SK-N-SH (cell line): ENCODE results near the gene SSR4. TPM values are rescaled to one million over a fixed set of nuclear protein-coding genes. Genes with fewer than 3 reads are reported as not detected.

Experiments
- CTCF ChIA-PET: fragments of 300-600, 350-600 bp; formaldehyde crosslinking; extraction: SDS; loops from one replicate; lab custom pipeline; 2021; lab: Yijun Ruan, JAX
- POLR2A ChIA-PET: fragments of 350-600 bp; sonication (Branson Sonifier 250); formaldehyde crosslinking; extraction: SDS; loops from one replicate; lab custom pipeline; 2020; ENCODE audit warnings: antibody characterized with exemption, inconsistent platforms; lab: Yijun Ruan, JAX
- DNase-seq: peaks from one replicate; pipeline ENCODE4 v3.0.0; 2012
- H2AFZ ChIP-seq: fragments of 200-600 bp; sonication (generic); 2 replicates; pipeline ENCODE4 v1.8.1; 2016; ENCODE audit warnings: antibody characterized with exemption, mild to moderate bottlenecking, low read depth
- H3F3A ChIP-seq: fragments of 200-600 bp; sonication (generic); replicated peaks from 2 replicates; pipeline ENCODE3; 2016; ENCODE audit warnings: antibody characterized with exemption, mild to moderate bottlenecking; ENCODE audit not compliant: insufficient read depth
- H3K27ac ChIP-seq, 2 experiments: fragments of 200-500 bp in 1 of 2; fragments of 200-600 bp in 1 of 2; sonication (Bioruptor generic) in 1 of 2; sonication (generic), shearing (Covaris generic) in 1 of 2; 2 replicates each; pipeline versions ENCODE4 v1.5.1 to v1.6.1; 2014 to 2016; ENCODE audit warnings: low read depth in 2 of 2, inconsistent platforms in 1 of 2, low read length in 1 of 2, mild to moderate bottlenecking in 1 of 2, mixed read lengths in 1 of 2
- H3K27me3 ChIP-seq: fragments of 200-600 bp; sonication (generic), shearing (Covaris generic); 2 replicates; pipeline ENCODE4 v1.6.1; 2016; ENCODE audit warnings: mixed run types; ENCODE audit not compliant: insufficient read depth
- H3K36me3 ChIP-seq, 2 experiments: fragments of 200-500 bp in 1 of 2; fragments of 200-600 bp in 1 of 2; sonication (Bioruptor generic) in 1 of 2; sonication (generic) in 1 of 2; replicated peaks in 1 of 2; 2 replicates each; pipeline versions ENCODE3 to v1.5.1; 2014 to 2016; ENCODE audit warnings: low read length in 1 of 2, mild to moderate bottlenecking in 1 of 2; ENCODE audit not compliant: insufficient read depth in 2 of 2, control insufficient read depth in 1 of 2
- H3K4me1 ChIP-seq, 2 experiments: fragments of 200-500 bp in 1 of 2; fragments of 200-600 bp in 1 of 2; sonication (Bioruptor generic) in 1 of 2; sonication (generic), shearing (Covaris generic) in 1 of 2; 2 replicates each; pipeline versions ENCODE4 v1.5.1 to v1.6.1; 2014 to 2016; ENCODE audit warnings: low read depth in 1 of 2, low read length in 1 of 2, mixed run types in 1 of 2; ENCODE audit not compliant: insufficient read depth in 2 of 2, control insufficient read depth in 1 of 2
- H3K4me2 ChIP-seq: fragments of 200-600 bp; sonication (generic), shearing (Covaris generic); 2 replicates; pipeline ENCODE4 v1.6.1; 2017; ENCODE audit warnings: mixed run types
- H3K4me3 ChIP-seq, 2 experiments: fragments of 200-500 bp in 1 of 2; fragments of 200-600 bp in 1 of 2; sonication (Bioruptor generic) in 1 of 2; sonication (generic), shearing (Covaris generic) in 1 of 2; 2 replicates each; pipeline versions ENCODE4 v1.5.1 to v1.8.1; 2014 to 2016; ENCODE audit warnings: low read depth in 2 of 2, inconsistent platforms in 1 of 2, low read length in 1 of 2, mild to moderate bottlenecking in 1 of 2, mixed read lengths in 1 of 2, moderate library complexity in 1 of 2
- H3K79me2 ChIP-seq: fragments of 200-600 bp; sonication (generic); 2 replicates; pipeline ENCODE4 v1.8.1; 2017; ENCODE audit warnings: mild to moderate bottlenecking; ENCODE audit not compliant: insufficient read depth
- H3K9ac ChIP-seq: fragments of 200-600 bp; sonication (generic); 2 replicates; pipeline ENCODE4 v1.6.1; 2017; ENCODE audit warnings: mixed run types
- H3K9me2 ChIP-seq: fragments of 200-600 bp; sonication (generic); 2 replicates; pipeline ENCODE4 v1.6.1; 2017; ENCODE audit warnings: mixed run types
- H3K9me3 ChIP-seq: fragments of 200-600 bp; sonication (generic); 2 replicates; pipeline ENCODE4 v1.6.1; 2017; ENCODE audit warnings: mixed run types, mild to moderate bottlenecking, moderate library complexity
- H4K20me1 ChIP-seq: fragments of 200-600 bp; sonication (generic); 2 replicates; pipeline ENCODE4 v1.6.1; 2017; ENCODE audit warnings: mild to moderate bottlenecking, mixed run types; ENCODE audit not compliant: insufficient read depth
- CHD2 ChIP-seq: fragments of 150-350 bp; IDR thresholded peaks from 2 replicates; pipeline ENCODE4 v1.6.1; 2018; ENCODE audit warnings: low read length; ENCODE audit not compliant: partially characterized antibody
- EP300 ChIP-seq, 2 experiments: IDR thresholded peaks; 2 replicates each; pipeline versions ENCODE4 v1.4.0 to v1.6.1; 2012; ENCODE audit warnings: borderline replicate concordance in 1 of 2, low read depth in 1 of 2, low read length in 1 of 2
- FOSL2 ChIP-seq: IDR thresholded peaks from 2 replicates; pipeline ENCODE4 v1.4.0; 2012; ENCODE audit warnings: low read depth, mild to moderate bottlenecking, moderate library complexity, borderline replicate concordance
- FOXJ3 ChIP-seq: sonication (generic); formaldehyde crosslinking; IDR thresholded peaks from 2 replicates; pipeline ENCODE4 v1.5.1; 2020; ENCODE audit warnings: mild to moderate bottlenecking, missing genetic modification reagents
- FOXM1 ChIP-seq: IDR thresholded peaks from 2 replicates; pipeline ENCODE4 v1.4.0; 2012; ENCODE audit warnings: low read depth, mild to moderate bottlenecking
- GABPA ChIP-seq: IDR thresholded peaks from 2 replicates; pipeline ENCODE4 v1.4.0; 2012; ENCODE audit warnings: low read depth, mild to moderate bottlenecking
- IRF3 ChIP-seq: fragments of 150-350 bp; IDR thresholded peaks from 2 replicates; pipeline ENCODE4 v1.6.1; 2016; ENCODE audit warnings: mild to moderate bottlenecking, low read depth, low read length
- JUND ChIP-seq: IDR thresholded peaks from 2 replicates; pipeline ENCODE4 v1.4.0; 2012
- MAX ChIP-seq: IDR thresholded peaks from 2 replicates; pipeline ENCODE4 v1.4.0; 2012; ENCODE audit warnings: low read depth
- MXI1 ChIP-seq: IDR thresholded peaks from 2 replicates; pipeline ENCODE4 v1.6.1; 2012; ENCODE audit warnings: mild to moderate bottlenecking, low read depth, low read length, improper control_type of control experiment
- NFIC ChIP-seq: IDR thresholded peaks from 2 replicates; pipeline ENCODE4 v1.4.0; 2012; ENCODE audit warnings: borderline replicate concordance
- RXRA ChIP-seq: IDR thresholded peaks from 2 replicates; pipeline ENCODE4 v1.4.0; 2012; ENCODE audit warnings: low read depth, mild to moderate bottlenecking, borderline replicate concordance
- TEAD4 ChIP-seq: IDR thresholded peaks from 2 replicates; pipeline ENCODE4 v1.4.0; 2012; ENCODE audit warnings: mild to moderate bottlenecking, borderline replicate concordance; ENCODE audit not compliant: insufficient read depth
- USF1 ChIP-seq: IDR thresholded peaks from 2 replicates; pipeline ENCODE4 v1.4.0; 2012; ENCODE audit warnings: low read depth, borderline replicate concordance
- ZBTB33 ChIP-seq: IDR thresholded peaks from 2 replicates; pipeline ENCODE4 v1.4.0; 2012; ENCODE audit warnings: low read depth, borderline replicate concordance
- WGBS: methylation state at CpG from one replicate; pipeline ENCODE4 v1.1.6; 2017; ENCODE audit warnings: low lambda C conversion rate; 5-methylcytosine and 5-hydroxymethylcytosine counted together
- polyA plus RNA-seq, 3 experiments: library from polyadenylated mRNA; depleted of rRNA; stranded (reverse); fragments of >200 nt; gene quantifications; 2 replicates each; pipeline ENCODE4 v1.2.3, GENCODE V29; 2012

Gene SSR4
- polyA plus RNA-seq, 1 of the 3 experiments (the other 2 are of a cell fraction), result 367 TPM

- Histone ChIP-seq H4K20me1 (no peaks in the 10 kb centered on the region), H2AFZ (no peak within 1 kb of the TSS), H3K27me3 (0 out of 2 replicates have a peak, but pooled peaks cover 7% of the 10 kb centered on the region), H3K9ac (no peak within 1 kb of the TSS), H3K4me1 (peaks cover 0 to 19% of the 10 kb centered on the region in 2 experiments; a peak in 1 of 4 replicates), H3K79me2 (no peaks in the 10 kb centered on the region), H3K27ac (peak within 1 kb of the TSS in 1 of 2 experiments; percentile 9; a peak in 1 of 4 replicates), H3F3A (no peaks in the 10 kb centered on the region), H3K9me3 (no peaks in the 10 kb centered on the region), H3K4me3 (no peak within 1 kb of the TSS), H3K36me3 (peaks cover 0 to under 1% of the 10 kb centered on the region in 2 experiments), H3K9me2 (no peaks in the 10 kb centered on the region), H3K4me2 (no peak within 1 kb of the TSS)
- no peak for TF ChIP-seq USF1
- TF ChIP-seq IRF3, result no peak
- no peak for TF ChIP-seq FOXM1
- TF ChIP-seq TEAD4, result no peak
- TF ChIP-seq MXI1, result no peak
- no peak for TF ChIP-seq MAX
- TF ChIP-seq EP300 (IDR thresholded peaks at IDR 0.05; ENCODE audit: borderline replicate concordance in 1 of 2, low read depth in 1 of 2, low read length in 1 of 2), result no peak
- no peak for TF ChIP-seq RXRA
- TF ChIP-seq FOXJ3 (CRISPR knock-in tag), result no peak
- POLR2A ChIA-PET, result no interaction called here
- DNase-seq, result no peak
- CTCF ChIA-PET, result interaction anchor here (1.0 to 1.5 kb wide), 2 partner anchors 15 to 166 kb away, joined by 3 to 4 read pairs; no protein-coding TSS in a partner anchor
- 49% methylated on average over 23 of the region's 52 CpGs for WGBS
Observed at GRCh38 chrX:153780678-153781427, 13.6 kb upstream of the SSR4 start, which contains the start of gene SRPK3. Gene SRPK3 (plus strand): TSS chrX:153781041. CDS start chrX:153781087, 46 bp downstream.

- Histone ChIP-seq H3K9ac (no peak overlapping the region), H2AFZ (no peak overlapping the region), H3K9me2 (no peaks in the 10 kb centered on the region), H3K9me3 (no peaks in the 10 kb centered on the region), H4K20me1 (no peaks in the 10 kb centered on the region), H3K36me3 (peaks cover 0 to 4% of the 10 kb centered on the region in 2 experiments), H3K27me3 (0 out of 2 replicates have a peak, but pooled peaks cover 7% of the 10 kb centered on the region), H3K79me2 (no peaks in the 10 kb centered on the region), H3K27ac (no peak overlapping the region), H3K4me3 (no peak overlapping the region), H3K4me1 (peaks cover 0 to 19% of the 10 kb centered on the region in 2 experiments; a peak in 1 of 4 replicates), H3F3A (no peaks in the 10 kb centered on the region), H3K4me2 (no peak overlapping the region)
- ChIA-PET CTCF (interaction anchor here (1.0 to 1.7 kb wide), 5 partner anchors 18 to 141 kb away, joined by 3 to 6 read pairs (median 4); partner anchors contain the start of gene PLXNB3), POLR2A (no interaction called here)
- no peak for DNase-seq
- WGBS, result 59% methylated on average over 9 of the region's 24 CpGs
- TF ChIP-seq JUND (no peak), FOSL2 (no peak), RXRA (no peak), CHD2 (no peak), ZBTB33 (no peak), GABPA (no peak), NFIC (no peak)
Observed at GRCh38 chrX:153781428-153782047, 12.9 kb upstream of the SSR4 start.
